ENCODE data around the gene UNC13A. TPM values are rescaled to one million over a fixed set of nuclear protein-coding genes. Genes with fewer than 3 reads are reported as not detected.

The UNC13A gene
- polyA plus RNA-seq (ENCODE audit: insufficient read length) = 0.10 TPM

DNA sequence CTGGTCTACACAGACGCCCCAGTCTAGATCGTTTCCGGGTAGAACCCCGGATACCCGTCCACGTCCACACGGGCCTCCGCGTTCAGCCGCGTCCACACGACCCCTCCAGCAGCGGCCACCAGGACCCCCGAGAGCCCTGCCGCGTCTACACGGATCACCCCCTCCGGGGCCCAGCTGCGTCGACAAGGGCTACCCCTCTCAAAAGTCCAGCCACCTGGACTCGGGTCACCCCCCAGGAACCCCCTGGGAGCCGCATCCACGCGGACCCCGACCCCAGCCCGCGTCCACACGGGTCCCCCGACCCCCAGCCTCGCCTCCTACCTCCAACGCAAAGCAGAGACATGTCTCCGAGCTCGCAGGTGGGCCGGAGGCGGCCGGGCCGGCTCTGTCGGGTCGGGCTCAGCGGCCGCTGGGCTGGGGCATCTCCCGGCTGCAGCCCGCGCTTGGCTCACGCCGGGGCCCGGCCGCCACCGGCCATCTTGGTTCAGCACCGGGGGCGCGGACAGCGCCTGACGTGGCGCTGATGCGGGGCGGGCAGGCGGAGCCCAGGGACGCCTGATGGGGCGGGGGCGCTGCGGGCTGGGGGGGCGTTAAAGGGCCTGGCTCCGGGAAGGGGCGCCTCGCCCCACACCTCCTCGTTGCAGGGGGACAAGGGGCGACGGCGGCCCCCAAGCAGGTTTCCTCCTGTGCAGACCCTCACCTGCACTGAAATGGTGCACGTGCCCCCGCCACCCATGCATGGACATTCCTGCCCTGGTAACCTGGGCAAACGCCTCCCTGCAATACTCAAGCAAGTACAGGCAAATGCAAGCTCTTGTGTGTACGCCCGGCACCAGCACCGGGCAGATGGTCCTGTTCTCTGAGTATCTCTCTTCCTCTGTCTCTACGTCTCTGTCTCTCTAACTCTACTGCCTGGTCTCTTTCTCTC lies at the start of gene UNC13A:
TSS of gene UNC13A (minus strand) at position 498 of the 928 bp plus-strand sequence. CDS start at position 343, 155 bp downstream.
- DNase-seq (ENCODE audit: low read depth) = no peak

- DNase-seq (ENCODE audit: low read depth) = no peak
Observed at GRCh38 chr19:17737690-17738153, 49.6 kb upstream of the UNC13A start.

- DNase-seq (ENCODE audit: low read depth) = no peak
Observed at GRCh38 chr19:17735410-17735809, 47.3 kb upstream of the UNC13A start.

DNA sequence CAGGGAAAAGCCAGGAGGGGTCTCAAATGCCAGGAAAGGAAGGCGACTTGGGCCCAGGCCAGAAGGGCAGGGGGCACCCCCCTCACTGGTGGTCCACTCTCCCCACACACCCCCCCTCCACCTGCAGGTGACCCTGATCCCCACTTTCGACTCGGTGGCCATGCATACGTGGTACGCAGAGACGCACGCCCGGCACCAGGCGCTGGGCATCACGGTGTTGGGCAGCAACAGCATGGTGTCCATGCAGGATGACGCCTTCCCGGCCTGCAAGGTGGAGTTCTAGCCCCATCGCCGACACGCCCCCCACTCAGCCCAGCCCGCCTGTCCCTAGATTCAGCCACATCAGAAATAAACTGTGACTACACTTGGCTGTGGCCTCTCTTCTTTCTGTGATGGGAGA lies 46.0 kb upstream of the UNC13A start:
- no peak for DNase-seq (ENCODE audit: low read depth)

DNA sequence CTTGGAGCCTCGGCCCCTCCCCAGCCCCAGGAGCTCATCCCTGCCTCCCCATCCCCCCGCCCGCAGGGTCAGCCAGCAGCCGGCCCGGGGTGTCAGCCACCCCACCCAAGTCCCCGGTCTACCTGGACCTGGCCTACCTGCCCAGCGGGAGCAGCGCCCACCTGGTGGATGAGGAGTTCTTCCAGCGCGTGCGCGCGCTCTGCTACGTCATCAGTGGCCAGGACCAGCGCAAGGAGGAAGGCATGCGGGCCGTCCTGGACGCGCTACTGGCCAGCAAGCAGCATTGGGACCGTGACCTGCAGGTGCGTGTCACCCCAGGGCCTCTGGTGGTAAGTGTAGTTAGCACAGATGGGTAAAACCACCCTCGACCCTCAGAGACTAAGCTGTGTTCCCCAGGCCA lies 45.0 kb upstream of the UNC13A start:
- DNase-seq (ENCODE audit: low read depth) = no peak

GRCh38 chr19:17727843-17728242 lies 39.7 kb upstream of the UNC13A start:
- no peak for DNase-seq (ENCODE audit: low read depth)

GRCh38 chr19:17726964-17727773 lies 39.0 kb upstream of the UNC13A start:
- no peak for DNase-seq (ENCODE audit: low read depth)

GRCh38 chr19:17726136-17726741 lies 38.1 kb upstream of the UNC13A start:
- DNase-seq (ENCODE audit: low read depth) = no peak

DNA sequence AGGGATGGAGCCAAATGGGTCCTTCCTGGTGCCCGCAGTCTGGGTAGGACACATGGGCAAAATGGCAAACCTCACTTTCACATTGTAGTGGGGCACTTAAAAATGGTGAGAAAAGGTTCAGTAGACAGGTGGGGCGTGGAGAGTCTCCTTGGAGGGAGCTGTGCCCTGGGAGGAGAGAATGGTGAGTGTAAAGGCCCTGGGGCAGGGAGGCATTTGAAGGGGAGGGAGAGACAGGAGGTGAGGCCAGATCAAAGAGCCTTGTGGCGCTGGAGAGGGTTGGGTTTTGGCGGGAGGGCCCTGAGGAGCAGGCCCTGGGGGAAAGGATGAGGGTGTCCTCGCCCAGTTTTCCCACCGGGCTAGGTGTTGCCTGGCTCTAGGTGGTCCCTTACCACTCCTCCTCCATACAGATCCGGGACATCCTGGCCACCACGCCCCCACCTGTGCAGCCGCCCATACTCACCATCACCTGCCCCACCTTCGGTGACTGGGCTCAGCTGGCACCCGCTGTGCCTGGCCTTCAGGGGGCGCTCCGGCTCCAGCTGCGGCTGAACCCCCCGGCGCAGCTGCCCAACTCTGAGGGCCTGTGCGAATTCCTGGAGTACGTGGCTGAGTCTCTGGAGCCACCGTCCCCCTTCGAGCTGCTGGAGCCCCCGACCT lies 37.4 kb upstream of the UNC13A start:
- no peak for DNase-seq (ENCODE audit: low read depth)

DNA sequence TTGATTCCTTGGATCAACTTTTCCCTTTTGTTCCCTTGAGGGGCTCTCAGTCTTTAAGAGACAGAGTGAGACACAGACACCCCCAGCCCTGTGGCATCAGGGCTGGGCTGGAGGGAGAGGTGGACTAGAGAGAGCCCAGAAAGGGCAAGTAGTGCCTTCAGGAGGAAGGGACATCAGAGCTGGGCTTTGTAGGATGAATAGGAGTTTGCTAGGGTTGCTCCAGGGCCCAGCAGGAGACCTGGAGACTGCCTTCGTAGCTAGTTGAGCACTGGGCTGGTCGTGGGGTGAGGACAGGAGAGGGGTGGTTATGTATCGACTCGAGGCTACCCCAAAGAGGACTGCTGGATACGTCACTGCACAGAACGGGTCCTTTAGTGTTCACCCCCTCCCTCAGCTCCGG lies 36.5 kb upstream of the UNC13A start:
- DNase-seq (ENCODE audit: low read depth) = no peak

DNA sequence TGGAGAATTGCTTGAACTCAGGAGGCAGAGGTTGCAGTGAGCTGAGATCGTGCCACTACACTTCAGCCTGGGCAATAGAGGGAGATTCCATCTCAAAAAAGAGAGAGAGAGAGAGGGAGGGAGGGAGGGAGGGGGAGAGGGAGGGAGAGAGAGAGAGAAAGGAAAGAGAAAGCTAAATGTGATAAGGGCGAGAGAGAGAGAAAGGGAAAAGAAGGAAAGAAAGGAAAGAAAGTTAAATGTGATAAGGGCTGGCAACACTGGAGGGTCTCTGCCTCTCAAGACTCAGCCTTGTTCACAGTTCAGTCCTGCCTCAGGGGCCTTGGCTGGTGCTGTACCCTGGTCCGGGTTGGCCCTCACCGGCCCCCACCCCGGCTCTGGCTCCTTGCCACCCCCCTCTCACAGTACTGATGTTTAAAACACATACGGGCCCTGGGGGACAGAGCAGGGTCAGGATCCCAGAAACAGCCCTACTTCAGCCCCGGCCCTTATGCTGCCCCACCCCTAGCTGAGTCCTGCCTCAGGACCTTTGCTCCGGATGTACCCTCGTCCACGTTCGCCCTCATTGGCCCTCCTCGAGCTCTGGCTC lies 34.6 kb upstream of the UNC13A start:
- no peak for DNase-seq (ENCODE audit: low read depth)

- DNase-seq (ENCODE audit: low read depth) = no peak
Observed at GRCh38 chr19:17721821-17722220, 33.7 kb upstream of the UNC13A start.

GRCh38 chr19:17721111-17721628 lies 33.0 kb upstream of the UNC13A start:
- no peak for DNase-seq (ENCODE audit: low read depth)

DNA sequence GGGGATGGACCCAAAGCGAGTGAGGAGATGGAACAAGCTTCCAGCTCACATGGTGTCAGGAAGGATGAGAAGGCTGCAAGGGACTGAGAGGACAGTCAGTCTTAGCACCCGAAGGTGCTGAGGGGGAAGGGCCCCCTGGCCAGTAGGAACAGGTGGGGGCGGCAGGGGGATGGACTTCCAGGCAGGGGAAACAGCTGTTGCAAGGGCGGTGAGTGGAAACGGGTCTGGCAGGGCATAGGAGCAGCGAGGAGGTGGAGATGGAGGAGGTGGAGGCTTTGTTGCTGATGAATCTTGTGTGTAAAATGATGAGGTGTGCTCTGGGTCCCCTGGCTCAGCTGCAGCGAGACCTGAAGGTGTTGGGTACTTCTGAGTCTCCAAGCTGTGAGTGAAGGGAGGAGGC lies 32.3 kb upstream of the UNC13A start:
- no peak for DNase-seq (ENCODE audit: low read depth)

DNA sequence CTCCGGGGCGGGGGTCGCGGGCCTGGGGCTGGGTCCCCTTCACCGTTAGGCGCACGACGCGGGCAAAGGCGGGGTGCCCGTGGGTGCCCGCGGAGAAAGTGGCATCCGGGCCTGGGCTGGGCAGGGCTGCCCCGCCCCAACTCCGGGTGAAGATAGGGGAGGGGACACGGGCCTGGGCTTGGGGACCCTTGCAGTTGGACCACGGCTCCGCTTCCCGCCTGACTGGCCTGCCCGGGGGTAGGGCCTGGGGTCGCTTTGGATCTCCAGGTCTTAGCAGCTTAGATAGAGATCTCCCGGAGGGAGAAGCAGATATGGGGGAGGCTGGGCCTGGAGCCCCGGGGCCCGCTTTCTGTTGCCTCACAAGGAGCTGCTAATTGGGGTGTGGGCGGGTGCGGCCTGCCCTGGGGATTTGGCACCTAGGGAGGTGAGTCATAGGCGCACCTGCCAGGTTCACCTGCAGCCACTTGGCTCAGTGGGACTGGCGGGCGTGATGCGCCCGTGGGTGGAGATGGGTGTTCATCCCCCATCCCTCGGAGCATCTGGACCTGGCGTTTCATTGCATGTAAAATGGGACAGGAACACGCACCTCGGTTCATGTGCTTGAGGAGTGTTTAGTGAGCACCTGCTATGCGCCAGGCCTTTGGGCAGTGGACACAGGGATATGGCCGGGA lies 31.7 kb upstream of the UNC13A start:
- DNase-seq (ENCODE audit: low read depth) = no peak

GRCh38 chr19:17718947-17719711 lies 31.0 kb upstream of the UNC13A start, which contains the start of gene MAP1S:
Gene MAP1S, plus strand, starts transcription at chr19:17719480. Its CDS starts 23 bp downstream, at chr19:17719503.
- DNase-seq (ENCODE audit: low read depth) = no peak

DNA sequence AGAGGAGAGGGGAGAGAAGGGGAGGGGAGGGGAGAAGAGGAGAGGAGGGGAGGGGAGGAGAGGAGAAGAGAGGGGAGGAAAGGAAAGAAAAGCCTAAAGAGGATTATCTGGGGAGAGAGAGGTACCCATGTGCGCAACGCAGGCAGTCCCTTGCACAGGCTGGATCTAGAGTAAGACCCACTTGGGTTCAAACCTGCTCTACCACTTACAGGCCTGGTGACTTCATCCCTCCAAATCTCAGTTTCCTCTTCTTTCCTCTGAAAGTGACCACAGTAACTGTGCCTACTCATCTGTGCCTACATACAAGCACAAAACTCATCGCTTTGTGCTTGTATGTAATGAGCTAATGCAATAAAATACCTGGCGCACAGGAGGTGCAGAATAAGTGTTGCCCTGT lies 30.4 kb upstream of the UNC13A start:
- DNase-seq (ENCODE audit: low read depth) = no peak

DNA sequence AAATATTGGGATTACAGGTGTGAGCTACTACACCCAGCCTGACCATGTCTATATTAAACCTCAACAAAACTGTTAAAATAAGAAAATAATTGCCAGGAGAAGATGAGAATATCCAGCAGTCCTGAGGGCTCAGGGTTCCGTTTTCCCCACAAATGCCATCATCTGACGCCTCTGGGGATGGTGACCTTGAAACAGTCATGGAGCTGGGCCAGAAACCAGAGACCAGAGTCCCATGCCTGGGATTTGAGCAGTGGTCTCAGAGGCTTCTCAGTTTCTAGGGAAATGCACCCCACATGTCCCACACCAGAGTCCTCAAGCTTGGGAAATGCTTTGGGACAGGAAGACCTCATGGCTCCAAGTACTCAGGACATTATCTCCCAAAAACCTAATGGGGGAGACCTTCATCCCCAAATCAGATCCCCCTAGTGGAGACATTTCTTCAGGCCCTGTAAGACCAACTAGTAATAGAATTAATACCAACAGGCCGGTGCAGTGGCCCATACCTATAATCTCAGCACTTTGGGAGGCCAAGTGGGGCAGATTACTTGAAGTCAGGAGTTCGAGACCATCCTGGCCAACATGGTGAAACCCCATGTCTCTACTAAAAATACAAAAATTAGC lies 28.3 kb upstream of the UNC13A start:
- no peak for DNase-seq (ENCODE audit: low read depth)

DNA sequence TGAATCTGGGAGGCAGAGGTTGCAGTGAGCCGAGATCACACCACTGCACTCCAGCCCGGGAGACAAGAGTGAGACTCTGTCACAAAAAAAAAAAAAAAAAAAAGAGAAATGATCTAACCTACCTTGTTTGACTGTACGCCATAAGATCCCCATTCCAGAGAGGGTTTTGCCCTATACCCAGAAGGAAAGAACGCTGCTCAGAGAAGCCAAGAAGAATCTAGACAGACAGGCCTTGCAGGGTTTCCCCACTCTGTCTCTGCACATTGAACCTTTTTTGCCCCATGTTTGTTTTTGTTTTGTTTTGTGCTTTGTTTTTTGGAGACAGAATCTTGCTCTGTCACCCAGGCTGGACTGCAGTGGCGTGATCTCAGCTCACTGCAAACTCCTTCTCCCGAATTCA lies 23.7 kb upstream of the UNC13A start:
- no peak for DNase-seq (ENCODE audit: low read depth)

Data from forelimb muscle (tissue), 1 donor.